ENCODE measurements around the gene CARNS1.

The CARNS1 gene

DNA sequence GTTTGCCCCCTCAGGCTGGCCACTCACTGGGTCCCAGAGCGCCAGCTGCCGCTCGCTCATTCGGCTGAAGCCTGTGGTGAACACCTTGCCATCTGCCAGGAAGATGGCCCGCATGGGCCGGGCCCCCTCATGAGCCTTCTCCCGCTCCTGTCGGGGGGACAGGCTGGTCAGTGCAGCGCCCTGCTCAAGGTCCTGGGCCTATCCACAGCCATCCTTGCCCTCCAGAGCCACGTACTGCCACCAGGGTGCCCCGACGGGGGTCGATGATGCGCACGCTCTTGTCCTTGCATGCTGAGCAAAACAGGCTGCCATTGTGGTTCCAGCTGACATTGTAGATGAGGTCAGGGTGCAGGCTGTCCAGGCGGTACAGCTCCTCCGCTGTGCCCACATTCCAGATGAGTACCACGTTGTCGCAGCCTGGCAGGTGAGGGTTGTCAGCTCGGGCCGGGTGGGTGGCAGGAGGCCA lies 25.7 kb downstream of the CARNS1 start:
- TF ChIP-seq, protein P1, sequence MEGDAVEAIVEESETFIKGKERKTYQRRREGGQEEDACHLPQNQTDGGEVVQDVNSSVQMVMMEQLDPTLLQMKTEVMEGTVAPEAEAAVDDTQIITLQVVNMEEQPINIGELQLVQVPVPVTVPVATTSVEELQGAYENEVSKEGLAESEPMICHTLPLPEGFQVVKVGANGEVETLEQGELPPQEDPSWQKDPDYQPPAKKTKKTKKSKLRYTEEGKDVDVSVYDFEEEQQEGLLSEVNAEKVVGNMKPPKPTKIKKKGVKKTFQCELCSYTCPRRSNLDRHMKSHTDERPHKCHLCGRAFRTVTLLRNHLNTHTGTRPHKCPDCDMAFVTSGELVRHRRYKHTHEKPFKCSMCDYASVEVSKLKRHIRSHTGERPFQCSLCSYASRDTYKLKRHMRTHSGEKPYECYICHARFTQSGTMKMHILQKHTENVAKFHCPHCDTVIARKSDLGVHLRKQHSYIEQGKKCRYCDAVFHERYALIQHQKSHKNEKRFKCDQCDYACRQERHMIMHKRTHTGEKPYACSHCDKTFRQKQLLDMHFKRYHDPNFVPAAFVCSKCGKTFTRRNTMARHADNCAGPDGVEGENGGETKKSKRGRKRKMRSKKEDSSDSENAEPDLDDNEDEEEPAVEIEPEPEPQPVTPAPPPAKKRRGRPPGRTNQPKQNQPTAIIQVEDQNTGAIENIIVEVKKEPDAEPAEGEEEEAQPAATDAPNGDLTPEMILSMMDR (IDR thresholded peaks at IDR 0.05; ENCODE audit: insufficient read depth, missing control alignments): no peak
- FAIRE-seq: no peak
- no peak for DNase-seq (ENCODE audit: insufficient read length, low spot score)

DNA sequence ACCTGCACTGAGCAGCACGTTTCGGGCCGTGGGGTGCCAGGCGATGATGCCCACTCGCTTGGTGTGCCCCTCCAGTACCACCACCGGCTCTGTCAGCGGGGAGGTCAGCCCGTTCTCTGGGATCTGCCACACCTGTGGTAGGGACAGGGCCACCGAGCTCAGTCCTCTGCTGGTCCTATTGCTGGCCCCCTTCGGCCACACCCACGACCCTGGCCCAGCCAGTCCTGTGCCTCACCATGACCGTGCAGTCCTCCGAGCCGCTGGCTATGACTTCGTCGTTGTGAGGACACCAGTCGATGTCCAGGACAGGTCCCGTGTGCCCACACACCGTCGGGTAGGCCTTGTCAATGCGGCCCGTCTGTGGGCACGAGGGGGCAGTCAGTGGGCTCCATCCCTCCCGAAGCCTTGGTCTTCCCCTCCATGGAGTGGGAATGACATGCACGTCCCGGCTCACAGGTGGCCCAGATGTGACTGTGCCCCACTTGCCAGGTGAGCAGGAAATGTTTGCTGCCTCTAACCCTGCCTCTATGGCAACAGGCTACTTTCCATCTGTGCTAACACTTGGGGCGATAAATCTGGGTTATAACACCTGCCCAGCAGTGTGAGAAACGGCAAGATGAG lies 26.4 kb downstream of the CARNS1 start:
- DNase-seq (ENCODE audit: insufficient read length, low spot score) (no peak), FAIRE-seq (no peak)
- TF ChIP-seq, protein P1 (IDR thresholded peaks at IDR 0.05; ENCODE audit: insufficient read depth, missing control alignments): no peak

DNA sequence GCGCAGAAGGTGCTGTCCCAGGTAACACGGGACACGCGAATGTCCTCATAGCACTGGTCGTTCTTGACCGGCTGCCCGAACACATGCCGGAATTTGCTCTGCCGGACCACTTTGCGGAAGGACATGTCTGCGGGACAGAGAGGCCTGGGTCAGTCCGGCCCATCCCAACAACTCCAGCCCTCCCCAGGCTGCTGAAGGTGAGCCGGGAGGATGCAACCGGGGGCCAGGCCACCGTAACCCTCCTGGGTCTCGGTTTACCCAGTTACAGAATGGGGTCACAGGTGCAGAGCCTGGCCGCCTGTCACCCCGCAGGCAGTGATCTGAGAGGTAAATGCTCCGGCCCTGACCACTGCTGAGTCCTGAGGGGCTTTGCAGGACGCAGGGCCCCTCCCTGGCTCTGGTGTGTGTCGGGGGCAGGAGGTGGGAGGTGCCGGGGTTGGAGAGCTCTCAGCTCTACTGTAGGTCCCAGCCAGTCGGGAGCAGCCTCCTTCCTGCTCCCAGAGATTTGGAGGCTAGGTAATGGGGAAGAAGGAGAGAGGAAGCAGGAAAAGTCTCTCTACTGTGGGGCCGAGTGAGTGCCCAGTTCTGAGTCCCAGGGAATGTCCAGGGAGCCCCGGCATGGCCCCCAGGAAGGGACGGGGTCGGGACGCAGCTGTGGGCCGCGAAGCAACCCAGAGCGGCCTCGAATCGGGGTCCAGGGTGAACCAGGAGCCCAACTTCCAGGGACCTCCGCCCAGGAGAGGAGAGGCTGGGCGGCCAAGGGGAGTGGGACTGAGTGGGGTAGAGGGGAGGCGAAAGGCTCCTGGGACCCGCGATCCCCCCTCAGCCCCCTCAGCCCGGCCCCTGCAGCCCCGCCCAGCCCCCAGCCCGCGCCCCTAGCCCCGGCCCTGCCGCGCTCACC lies 27.3 kb downstream of the CARNS1 start:
- TF ChIP-seq, protein P1 (IDR thresholded peaks at IDR 0.05; ENCODE audit: insufficient read depth, missing control alignments): no peak
- FAIRE-seq: no peak
- DNase-seq (ENCODE audit: insufficient read length, low spot score): no peak

DNA sequence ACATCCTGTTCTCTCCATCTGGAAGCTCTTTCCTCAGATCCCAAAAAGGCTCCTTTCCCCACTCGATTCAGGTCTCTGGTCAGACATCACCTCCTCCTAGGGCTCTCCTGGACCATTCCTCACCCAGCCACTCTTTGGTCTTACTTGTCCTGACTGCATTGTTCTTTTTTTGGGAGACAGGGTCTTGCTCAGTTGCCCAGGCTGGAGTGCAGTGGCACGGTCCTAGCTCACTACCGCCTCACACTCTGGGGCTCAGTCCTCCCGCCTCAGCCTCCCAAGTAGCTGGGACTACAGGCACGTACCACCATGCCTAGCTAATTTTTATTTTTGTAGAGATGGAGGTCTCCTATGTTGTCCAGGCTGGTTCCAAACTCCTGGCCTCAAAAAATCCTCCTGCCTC lies 30.0 kb downstream of the CARNS1 start:
- TF ChIP-seq, protein P1 (IDR thresholded peaks at IDR 0.05; ENCODE audit: insufficient read depth, missing control alignments): no peak
- DNase-seq (ENCODE audit: insufficient read length, low spot score) (no peak), FAIRE-seq (no peak)

DNA sequence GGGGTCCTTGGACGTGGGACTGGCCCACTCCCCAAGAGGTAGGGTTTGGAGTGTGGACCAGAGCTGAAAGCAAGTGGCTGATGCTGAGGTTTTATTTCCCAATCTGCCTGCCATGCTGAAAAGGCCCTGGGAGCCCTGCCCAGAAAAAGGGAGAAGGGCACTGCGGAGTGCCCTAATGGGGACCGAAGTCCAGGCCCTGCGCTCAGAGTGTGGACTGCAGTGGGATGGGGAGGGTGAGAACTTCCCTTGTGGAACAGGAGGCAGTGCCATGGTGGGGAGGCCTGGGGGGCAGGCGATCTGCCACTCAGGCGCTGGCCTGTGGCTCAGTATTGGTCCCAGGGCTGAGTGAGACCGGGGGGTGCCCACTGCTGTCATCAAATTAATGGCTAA lies 32.7 kb downstream of the CARNS1 start:
- DNase-seq (ENCODE audit: insufficient read length, low spot score) (no peak), FAIRE-seq (no peak)
- TF ChIP-seq, protein P1 (IDR thresholded peaks at IDR 0.05; ENCODE audit: insufficient read depth, missing control alignments): no peak

DNA sequence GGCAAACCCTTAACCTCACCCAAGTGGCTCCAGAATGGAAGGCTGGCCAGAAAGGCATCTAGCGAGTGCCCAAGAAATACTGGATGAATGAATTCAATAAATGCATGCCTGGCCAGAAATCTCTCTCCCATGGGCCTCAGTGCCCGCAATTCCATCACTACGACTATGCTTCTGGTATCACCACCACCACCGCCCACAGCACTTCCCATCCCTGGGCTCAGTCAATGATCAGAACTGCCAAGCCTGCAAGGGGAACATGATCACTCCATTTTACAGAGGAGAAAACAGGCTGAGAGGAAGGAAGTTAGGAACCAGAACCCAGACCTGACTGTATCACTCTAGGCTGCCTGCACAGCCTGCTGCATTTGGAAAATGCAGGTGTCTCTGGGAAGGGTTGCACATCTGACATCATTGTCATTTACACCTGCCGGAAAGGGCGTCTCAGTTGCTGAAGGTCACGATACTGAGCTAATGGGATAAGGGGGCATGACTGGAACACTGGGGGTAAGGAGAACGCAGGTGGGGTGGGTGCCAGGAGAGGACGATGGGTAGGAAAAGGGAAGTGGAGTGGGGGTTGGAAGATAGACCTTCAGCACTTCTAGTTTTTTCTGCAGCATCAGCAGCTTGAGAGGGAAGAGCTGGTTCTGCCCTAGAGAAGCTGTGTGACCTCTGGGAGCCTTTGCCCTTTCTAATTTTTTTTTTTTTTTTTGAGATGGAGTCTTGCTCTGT lies 33.8 kb downstream of the CARNS1 start:
- DNase-seq (ENCODE audit: insufficient read length, low spot score): no peak
- FAIRE-seq: no peak
- TF ChIP-seq, protein P1 (IDR thresholded peaks at IDR 0.05; ENCODE audit: insufficient read depth, missing control alignments): no peak
